ENCODE results near the gene PEX5.
A peak's percentile ranks its signal among the peaks of the same experiment; 100 is the strongest.

Gene PEX5

GRCh38 chr12:7161811-7162210 is 27.7 kb upstream of the PEX5 start:
- DNase-seq, result no peak
- Histone ChIP-seq H3K27me3 (ENCODE audit: insufficient read depth, low read depth, severe bottlenecking) (no peaks in the 10 kb centered on the region), H3K36me3 (0 out of 2 replicates have a peak, but pooled peaks cover 3% of the 10 kb centered on the region), H3K27ac (no peak overlapping the region), H3K4me3 (ENCODE audit: low read depth, low read length) (no peak overlapping the region), H3K9me3 (ENCODE audit: severe bottlenecking) (peaks cover 3% of the 10 kb centered on the region)
- no peak for TF ChIP-seq CTCF (IDR thresholded peaks at IDR 0.05; ENCODE audit: low read depth, low read length)

GRCh38 chr12:7162691-7163114 is 26.8 kb upstream of the PEX5 start:
- peak; percentile 84 for TF ChIP-seq CTCF (IDR thresholded peaks at IDR 0.05; ENCODE audit: low read depth, low read length)
- H3K27me3 ChIP-seq (ENCODE audit: insufficient read depth, low read depth, severe bottlenecking), result no peaks in the 10 kb centered on the region
- H3K36me3 ChIP-seq, result no peaks in the 10 kb centered on the region
- H3K27ac ChIP-seq, result no peak overlapping the region
- DNase-seq, result peak; percentile 77
- no peak overlapping the region for H3K4me3 ChIP-seq (ENCODE audit: low read depth, low read length)
- peaks cover 10% of the 10 kb centered on the region for H3K9me3 ChIP-seq (ENCODE audit: severe bottlenecking)

- H3K9me3 ChIP-seq (ENCODE audit: severe bottlenecking), result peaks cover 51% of the 10 kb centered on the region
- no peaks in the 10 kb centered on the region for H3K36me3 ChIP-seq
- DNase-seq, result no peak
- H3K27me3 ChIP-seq (ENCODE audit: insufficient read depth, low read depth, severe bottlenecking), result no peaks in the 10 kb centered on the region
- H3K27ac ChIP-seq, result no peak overlapping the region
- H3K4me3 ChIP-seq (ENCODE audit: low read depth, low read length), result no peak overlapping the region
- no peak for TF ChIP-seq CTCF (IDR thresholded peaks at IDR 0.05; ENCODE audit: low read depth, low read length)
These were observed 19.5 kb upstream of the PEX5 start for GRCh38 chr12:7169951-7170350.

- Histone ChIP-seq H3K9me3 (ENCODE audit: severe bottlenecking) (peaks cover 50% of the 10 kb centered on the region), H3K27ac (no peak overlapping the region), H3K4me3 (ENCODE audit: low read depth, low read length) (no peak overlapping the region), H3K36me3 (no peaks in the 10 kb centered on the region), H3K27me3 (ENCODE audit: insufficient read depth, low read depth, severe bottlenecking) (no peaks in the 10 kb centered on the region)
- DNase-seq, result no peak
- TF ChIP-seq CTCF (IDR thresholded peaks at IDR 0.05; ENCODE audit: low read depth, low read length), result no peak
These were observed 17.6 kb upstream of the PEX5 start for GRCh38 chr12:7171854-7172253.

GRCh38 chr12:7175493-7175892 is 14.0 kb upstream of the PEX5 start:
- no peak overlapping the region for H3K4me3 ChIP-seq (ENCODE audit: low read depth, low read length)
- peaks cover 18% of the 10 kb centered on the region for H3K9me3 ChIP-seq (ENCODE audit: severe bottlenecking)
- H3K27ac ChIP-seq, result no peak overlapping the region
- no peak for DNase-seq
- H3K36me3 ChIP-seq, result no peaks in the 10 kb centered on the region
- no peaks in the 10 kb centered on the region for H3K27me3 ChIP-seq (ENCODE audit: insufficient read depth, low read depth, severe bottlenecking)
- no peak for TF ChIP-seq CTCF (IDR thresholded peaks at IDR 0.05; ENCODE audit: low read depth, low read length)

GRCh38 chr12:7176595-7176994 is 12.9 kb upstream of the PEX5 start:
- DNase-seq, result no peak
- no peak for TF ChIP-seq CTCF (IDR thresholded peaks at IDR 0.05; ENCODE audit: low read depth, low read length)

More at GRCh38 chr12:7176595-7176994, 12.9 kb upstream of the PEX5 start:
- H3K27me3 ChIP-seq (ENCODE audit: insufficient read depth, low read depth, severe bottlenecking), result no peaks in the 10 kb centered on the region
- H3K36me3 ChIP-seq, result no peaks in the 10 kb centered on the region
- no peak overlapping the region for H3K27ac ChIP-seq
- H3K4me3 ChIP-seq (ENCODE audit: low read depth, low read length), result no peak overlapping the region
- peaks cover 16% of the 10 kb centered on the region for H3K9me3 ChIP-seq (ENCODE audit: severe bottlenecking)

Measured in WERI-Rb-1 (cell line).